Panc1 (cell line): Measurements from ENCODE around the gene PGBD5. TPM values are rescaled to one million over a fixed set of nuclear protein-coding genes. Genes with fewer than 3 reads are reported as not detected.

Experiments used
- ATAC-seq: fragments of 200-7000 bp; cut with Tn5 transposase; 2 replicates; pipeline ENCODE4 v1.9.1; 2020; ENCODE audit warnings: mild to moderate bottlenecking, moderate library complexity
- BruUV-seq: library from RNA; stranded (reverse); fragments of 400-500 nt; replicated peaks from 2 replicates; lab custom pipeline; 2021; lab: Mats Ljungman, UMichigan
- CTCF ChIA-PET: fragments of 300-600 bp; sonication (Branson Sonifier 250); formaldehyde crosslinking; loops from one replicate; lab custom pipeline; 2022; ENCODE audit warnings: antibody characterized with exemption; lab: Charles Lee
- POLR2A ChIA-PET: fragments of 300-600 bp; sonication (Branson Sonifier 250); formaldehyde crosslinking; loops from one replicate; lab custom pipeline; 2022; ENCODE audit warnings: antibody characterized with exemption; lab: Charles Lee
- DNase-seq: peaks from one replicate; pipeline ENCODE4 v3.0.0-alpha.2; 2010; ENCODE audit warnings: low read depth, low spot score
- H3K27ac ChIP-seq: 2 replicates; pipeline ENCODE4 v1.5.1; 2011; ENCODE audit warnings: mild to moderate bottlenecking, low read length, inconsistent platforms
- H3K27me3 ChIP-seq: fragments of 200-500 bp; sonication (Bioruptor generic); 2 replicates; pipeline ENCODE4 v1.6.0; 2014; ENCODE audit warnings: low read length, inconsistent platforms; ENCODE audit not compliant: control insufficient read depth, insufficient read depth
- H3K36me3 ChIP-seq: fragments of 200-500 bp; sonication (Bioruptor generic); 2 replicates; pipeline ENCODE4 v1.5.1; 2014; ENCODE audit warnings: inconsistent platforms, mild to moderate bottlenecking, low read length, moderate library complexity; ENCODE audit not compliant: control insufficient read depth, insufficient read depth
- H3K4me1 ChIP-seq: 2 replicates; pipeline ENCODE4 v1.5.1; 2011; ENCODE audit warnings: inconsistent platforms, mild to moderate bottlenecking, low read length, moderate library complexity; ENCODE audit not compliant: control insufficient read depth, insufficient read depth
- H3K4me3 ChIP-seq, 2 experiments: 2 replicates each; pipeline ENCODE4 v1.5.1; 2011 to 2012; ENCODE audit warnings: low read depth in 2 of 2, low read length in 2 of 2, mild to moderate bottlenecking in 2 of 2, inconsistent platforms in 1 of 2, moderate library complexity in 1 of 2
- H3K9me3 ChIP-seq: fragments of 200-500 bp; sonication (Bioruptor generic); 2 replicates; pipeline ENCODE4 v1.5.1; 2014; ENCODE audit warnings: low read depth, mild to moderate bottlenecking, inconsistent platforms, low read length, moderate library complexity; ENCODE audit not compliant: control insufficient read depth, insufficient read depth
- CTCF ChIP-seq: fragments of 450-650 bp; IDR thresholded peaks from 2 replicates; pipeline ENCODE4 v1.5.1; 2017; ENCODE audit warnings: mild to moderate bottlenecking
- POLR2AphosphoS5 ChIP-seq: IDR thresholded peaks from 2 replicates; pipeline ENCODE4 v1.6.1; 2012; ENCODE audit warnings: mild to moderate bottlenecking, low read depth, low read length, moderate library complexity
- SIN3A ChIP-seq: IDR thresholded peaks from 2 replicates; pipeline ENCODE4 v1.6.1; 2012; ENCODE audit warnings: low read depth, mild to moderate bottlenecking, low read length, moderate library complexity, borderline replicate concordance; ENCODE audit not compliant: insufficient read depth
- TCF7L2 ChIP-seq: IDR thresholded peaks from 2 replicates; pipeline ENCODE4 v1.6.1; 2011; ENCODE audit warnings: mild to moderate bottlenecking, low read depth, low read length, inconsistent platforms
- in situ Hi-C: cut with HindIII; loops from 2 replicates; pipeline ENCODE4 v1.10.0; 2016; ENCODE audit warnings: low sequenced_read_pairs, low pct_unique_long_range_greater_than_20kb
- intact Hi-C: fragments of 100-400 bp; cut with micrococcal nuclease; formaldehyde crosslinking; loops from one replicate; pipeline ENCODE4 v1.10.0; 2022; ENCODE audit not compliant: unreplicated experiment
- total RNA-seq: library from RNA; stranded (reverse); gene quantifications from one replicate; pipeline ENCODE4 v1.2.1, GENCODE V29; 2021; ENCODE audit not compliant: unreplicated experiment
- TF ChIP-seq, protein P1 (sequence below), 2 experiments: IDR thresholded peaks; 2 replicates each; pipeline ENCODE4 v1.6.1; 2011 to 2012; ENCODE audit warnings: low read depth in 2 of 2, control low read depth in 1 of 2, low read length in 1 of 2, mild to moderate bottlenecking in 1 of 2, moderate library complexity in 1 of 2; ENCODE audit not compliant: insufficient read depth in 1 of 2

The PGBD5 gene
- total RNA-seq, 1 experiment from 2014 or later: 0.05 TPM

DNA sequence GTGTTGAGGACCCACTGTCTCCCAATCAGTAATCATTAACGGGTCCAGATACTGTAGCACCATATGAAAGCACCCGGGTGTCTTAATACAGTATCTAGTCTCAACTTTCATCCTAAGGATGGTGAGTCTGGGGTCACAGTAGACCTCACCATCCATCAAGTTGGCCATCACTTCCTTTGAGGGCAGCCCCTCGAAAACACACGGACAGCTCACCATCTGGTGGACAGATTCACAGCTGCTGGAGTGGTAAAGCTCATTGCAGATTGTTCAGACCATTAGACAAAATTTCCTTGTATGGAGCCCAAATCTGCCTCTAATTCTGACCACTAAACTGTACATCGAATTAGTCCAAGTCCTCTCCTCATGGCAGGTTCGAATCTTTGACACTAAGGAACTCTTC is 123.1 kb downstream of the PGBD5 start:
- H3K27ac ChIP-seq: no peak overlapping the region
- no peaks in the 10 kb centered on the region for H3K27me3 ChIP-seq
- TF ChIP-seq SIN3A (no peak), TCF7L2 (no peak), POLR2AphosphoS5 (no peak), CTCF (no peak)
- TF ChIP-seq, protein P1, sequence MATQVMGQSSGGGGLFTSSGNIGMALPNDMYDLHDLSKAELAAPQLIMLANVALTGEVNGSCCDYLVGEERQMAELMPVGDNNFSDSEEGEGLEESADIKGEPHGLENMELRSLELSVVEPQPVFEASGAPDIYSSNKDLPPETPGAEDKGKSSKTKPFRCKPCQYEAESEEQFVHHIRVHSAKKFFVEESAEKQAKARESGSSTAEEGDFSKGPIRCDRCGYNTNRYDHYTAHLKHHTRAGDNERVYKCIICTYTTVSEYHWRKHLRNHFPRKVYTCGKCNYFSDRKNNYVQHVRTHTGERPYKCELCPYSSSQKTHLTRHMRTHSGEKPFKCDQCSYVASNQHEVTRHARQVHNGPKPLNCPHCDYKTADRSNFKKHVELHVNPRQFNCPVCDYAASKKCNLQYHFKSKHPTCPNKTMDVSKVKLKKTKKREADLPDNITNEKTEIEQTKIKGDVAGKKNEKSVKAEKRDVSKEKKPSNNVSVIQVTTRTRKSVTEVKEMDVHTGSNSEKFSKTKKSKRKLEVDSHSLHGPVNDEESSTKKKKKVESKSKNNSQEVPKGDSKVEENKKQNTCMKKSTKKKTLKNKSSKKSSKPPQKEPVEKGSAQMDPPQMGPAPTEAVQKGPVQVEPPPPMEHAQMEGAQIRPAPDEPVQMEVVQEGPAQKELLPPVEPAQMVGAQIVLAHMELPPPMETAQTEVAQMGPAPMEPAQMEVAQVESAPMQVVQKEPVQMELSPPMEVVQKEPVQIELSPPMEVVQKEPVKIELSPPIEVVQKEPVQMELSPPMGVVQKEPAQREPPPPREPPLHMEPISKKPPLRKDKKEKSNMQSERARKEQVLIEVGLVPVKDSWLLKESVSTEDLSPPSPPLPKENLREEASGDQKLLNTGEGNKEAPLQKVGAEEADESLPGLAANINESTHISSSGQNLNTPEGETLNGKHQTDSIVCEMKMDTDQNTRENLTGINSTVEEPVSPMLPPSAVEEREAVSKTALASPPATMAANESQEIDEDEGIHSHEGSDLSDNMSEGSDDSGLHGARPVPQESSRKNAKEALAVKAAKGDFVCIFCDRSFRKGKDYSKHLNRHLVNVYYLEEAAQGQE (IDR thresholded peaks at IDR 0.05; ENCODE audit: insufficient read depth in 1 of 2, low read depth in 2 of 2, low read length in 1 of 2): no peak
- no peaks in the 10 kb centered on the region for H3K36me3 ChIP-seq
- in situ Hi-C loops: no loop called here
- no TSS peak for BruUV-seq
- intact Hi-C loops: no loop called here
- CTCF ChIA-PET: no interaction called here
- no peaks in the 10 kb centered on the region for H3K4me1 ChIP-seq
- no peak for DNase-seq
- H3K4me3 ChIP-seq: no peak overlapping the region
- POLR2A ChIA-PET: no interaction called here
- no peaks in the 10 kb centered on the region for H3K9me3 ChIP-seq
- no peak for ATAC-seq

DNA sequence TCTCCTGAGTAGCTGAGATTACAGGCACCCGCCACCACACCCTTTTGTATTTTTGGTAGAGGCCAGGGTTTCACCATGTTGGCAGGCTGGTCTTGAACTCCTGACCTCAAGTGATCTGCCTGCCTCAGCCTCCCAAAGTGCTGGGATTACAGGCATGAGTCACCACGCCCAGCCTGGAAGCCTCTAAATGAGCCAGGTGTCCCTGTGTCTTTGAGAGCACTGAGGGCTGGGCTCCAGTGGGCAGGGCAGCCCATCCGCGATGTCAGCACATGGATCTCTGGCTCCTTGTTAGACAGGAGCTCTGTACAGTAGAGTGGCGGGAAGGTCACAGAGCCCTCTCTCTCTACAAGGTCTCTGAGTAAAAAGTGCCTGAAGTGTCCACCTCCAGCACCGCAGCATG is 124.3 kb downstream of the PGBD5 start:
- H3K4me3 ChIP-seq: no peak overlapping the region
- no TSS peak for BruUV-seq
- CTCF ChIA-PET: no interaction called here
- H3K4me1 ChIP-seq: no peaks in the 10 kb centered on the region
- no peak for DNase-seq
- POLR2A ChIA-PET: no interaction called here
- ATAC-seq: no peak; the same call in 1 of the 2 replicates
- H3K27ac ChIP-seq: no peak overlapping the region
- H3K27me3 ChIP-seq: no peaks in the 10 kb centered on the region
- in situ Hi-C loops: no loop called here
- no peaks in the 10 kb centered on the region for H3K36me3 ChIP-seq
- TF ChIP-seq TCF7L2 (no peak), SIN3A (no peak), POLR2AphosphoS5 (no peak), CTCF (no peak)
- TF ChIP-seq, protein P1 (IDR thresholded peaks at IDR 0.05; ENCODE audit: insufficient read depth in 1 of 2, low read depth in 2 of 2, low read length in 1 of 2): no peak
- intact Hi-C loops: no loop called here
- H3K9me3 ChIP-seq: no peaks in the 10 kb centered on the region
